ENCODE data around the gene HAND1. TPM values are rescaled to one million over a fixed set of nuclear protein-coding genes. Genes with fewer than 3 reads are reported as not detected.

Gene HAND1
- total and polyA plus RNA-seq, 9 of the 15 experiments (the other 6 are each of a cell fraction or from before 2014, with no cell fraction given), result not detected

- TF ChIP-seq CHD7 (IDR thresholded peaks at IDR 0.05; ENCODE audit: low read depth, low read length) (no peak), KAT8 (IDR thresholded peaks at IDR 0.05; ENCODE audit: low read depth) (no peak), IFI16 (CRISPR knock-in tag; IDR thresholded peaks at IDR 0.05) (no peak), NCOA4 (IDR thresholded peaks at IDR 0.05; ENCODE audit: partially characterized antibody) (no peak), RFX7 (CRISPR knock-in tag; IDR thresholded peaks at IDR 0.05) (no peak), ZNF23 (CRISPR knock-in tag; IDR thresholded peaks at IDR 0.05) (no peak), ZNF507 (tag; conservative IDR thresholded peaks at IDR 0.05) (no peak), E2F3 (CRISPR knock-in tag; IDR thresholded peaks at IDR 0.05) (no peak), CXXC5 (CRISPR knock-in tag; IDR thresholded peaks at IDR 0.05) (peak; percentile 65), MXI1 (IDR thresholded peaks at IDR 0.05; ENCODE audit: low read depth, low read length) (no peak), FOXK2 (conservative IDR thresholded peaks at IDR 0.05 in 1 of 2, IDR thresholded peaks at IDR 0.05 in 1 of 2; ENCODE audit: low read depth in 2 of 2) (no peak; a peak in 1 of 4 replicates), CBX5 (IDR thresholded peaks at IDR 0.05; ENCODE audit: borderline replicate concordance, low read depth) (no peak), ZNF280A (IDR thresholded peaks at IDR 0.05; ENCODE audit: low read depth, partially characterized antibody) (no peak), RAD51 (IDR thresholded peaks at IDR 0.05; ENCODE audit: borderline replicate concordance, low read depth) (no peak)
Measured at GRCh38 chr5:154445422-154446194, 32.4 kb downstream of the HAND1 start, which contains the start of gene SAP30L (continued).
